Mucosa of descending colon (tissue), 3 donors: ENCODE measurements around the gene RAPGEF2. TPM values are rescaled to one million over a fixed set of nuclear protein-coding genes. Genes with fewer than 3 reads are reported as not detected.

ENCODE experiments used
- ATAC-seq: fragments of 200-7000 bp; cut with Tn5 transposase; one replicate; pipeline ENCODE4 v1.9.1; 2020; ENCODE audit warnings: mild to moderate bottlenecking, moderate library complexity
- DNase-seq, 3 donors: peaks; one replicate each; pipeline ENCODE4 v3.0.0-alpha.2; 2020
- H3K36me3 ChIP-seq: fragments of 200-600 bp; one replicate; pipeline ENCODE4 v1.8.0; 2021; ENCODE audit warnings: low read depth, mild to moderate bottlenecking
- H3K4me1 ChIP-seq: fragments of 200-600 bp; one replicate; pipeline ENCODE4 v1.8.0; 2021; ENCODE audit warnings: low read depth, mild to moderate bottlenecking
- H3K4me3 ChIP-seq: fragments of 200-600 bp; one replicate; pipeline ENCODE4 v1.8.0; 2021; ENCODE audit warnings: mild to moderate bottlenecking
- H3K9me3 ChIP-seq: fragments of 200-600 bp; one replicate; pipeline ENCODE4 v1.8.0; 2021; ENCODE audit warnings: mild to moderate bottlenecking
- intact Hi-C, 2 donors: fragments of 100-400 bp; cut with DNase I in 1 of 2; cut with micrococcal nuclease in 1 of 2; formaldehyde crosslinking; loops; one replicate each; pipeline versions ENCODE4 v1.11.0 to v1.11.1; 2022; cut with DNase I, micrococcal nuclease
- total RNA-seq, 3 donors: library from RNA; stranded (reverse); fragmentation: NEBNext Ultra II Directional in 2 of 3; extraction: Animal tissue kit (Norgen Biotek cat#: 25700) in 2 of 3; gene quantifications; one replicate each; pipeline versions ENCODE4 v1.2.1 to v1.2.4, GENCODE V29; 2021 to 2023
- TF ChIP-seq, protein P1 (sequence below): fragments of 200-600 bp; IDR thresholded peaks from one replicate; pipeline ENCODE4 v1.8.0; 2022; ENCODE audit warnings: antibody characterized with exemption, mild to moderate bottlenecking
- donor health status: DM: no; HTN: no; CAD: no; lungs with moderate emphysema.
- donor health status: DM: no; HTN: no; CAD: no.
- donor health status: DM: no; HTN: yes; CAD: no.

The RAPGEF2 gene
- total RNA-seq, 3 donors from 2014 or later = 42.8 to 68.2 (median 55.1) TPM

DNA sequence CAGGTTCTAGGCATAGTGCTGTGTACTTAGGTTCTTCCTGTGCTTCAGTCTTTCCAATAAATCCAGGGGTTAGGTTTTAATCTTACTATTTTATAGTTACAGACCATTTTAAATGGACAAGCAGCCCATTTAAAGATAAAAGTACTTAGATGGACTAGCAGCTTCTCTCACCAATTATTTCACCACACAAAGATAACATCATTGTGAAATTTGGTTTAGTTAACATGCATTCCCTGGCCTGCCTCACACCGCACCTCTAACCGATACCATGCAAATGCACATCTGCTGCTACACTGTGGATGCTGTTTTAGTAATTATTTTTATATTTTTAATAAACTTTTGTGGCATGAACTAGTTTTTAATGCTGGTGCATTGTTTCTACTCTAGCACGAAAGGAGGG is 252.6 kb downstream of the RAPGEF2 start:
- Histone ChIP-seq H3K4me1 (no peaks in the 10 kb centered on the region), H3K9me3 (no peaks in the 10 kb centered on the region), H3K36me3 (peaks cover 3% of the 10 kb centered on the region), H3K4me3 (no peak overlapping the region)
- ATAC-seq = no peak
- intact Hi-C loops = no loop called here
- no peak for DNase-seq
- TF ChIP-seq, protein P1, sequence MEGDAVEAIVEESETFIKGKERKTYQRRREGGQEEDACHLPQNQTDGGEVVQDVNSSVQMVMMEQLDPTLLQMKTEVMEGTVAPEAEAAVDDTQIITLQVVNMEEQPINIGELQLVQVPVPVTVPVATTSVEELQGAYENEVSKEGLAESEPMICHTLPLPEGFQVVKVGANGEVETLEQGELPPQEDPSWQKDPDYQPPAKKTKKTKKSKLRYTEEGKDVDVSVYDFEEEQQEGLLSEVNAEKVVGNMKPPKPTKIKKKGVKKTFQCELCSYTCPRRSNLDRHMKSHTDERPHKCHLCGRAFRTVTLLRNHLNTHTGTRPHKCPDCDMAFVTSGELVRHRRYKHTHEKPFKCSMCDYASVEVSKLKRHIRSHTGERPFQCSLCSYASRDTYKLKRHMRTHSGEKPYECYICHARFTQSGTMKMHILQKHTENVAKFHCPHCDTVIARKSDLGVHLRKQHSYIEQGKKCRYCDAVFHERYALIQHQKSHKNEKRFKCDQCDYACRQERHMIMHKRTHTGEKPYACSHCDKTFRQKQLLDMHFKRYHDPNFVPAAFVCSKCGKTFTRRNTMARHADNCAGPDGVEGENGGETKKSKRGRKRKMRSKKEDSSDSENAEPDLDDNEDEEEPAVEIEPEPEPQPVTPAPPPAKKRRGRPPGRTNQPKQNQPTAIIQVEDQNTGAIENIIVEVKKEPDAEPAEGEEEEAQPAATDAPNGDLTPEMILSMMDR = no peak

DNA sequence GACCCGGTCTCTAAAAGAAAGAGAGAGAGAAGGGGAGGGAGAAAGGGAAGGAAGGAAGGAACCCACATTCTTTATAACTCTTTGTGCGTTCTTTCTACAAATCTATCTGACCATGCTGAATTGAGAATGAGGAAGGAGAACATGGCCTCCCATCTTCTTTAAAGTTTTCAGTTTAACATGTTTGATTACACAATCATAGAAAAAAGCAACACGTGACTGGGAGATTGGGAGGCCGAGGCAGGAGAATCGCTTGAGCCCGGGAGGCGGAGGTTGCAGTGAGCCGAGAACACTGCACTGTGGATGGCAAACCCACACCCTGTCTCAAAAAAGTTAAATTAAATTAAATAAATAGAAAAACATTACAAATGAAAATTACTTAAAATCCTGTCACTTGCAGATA is 254.5 kb downstream of the RAPGEF2 start:
- DNase-seq (no peak), ATAC-seq (no peak)
- H3K4me1 ChIP-seq = no peaks in the 10 kb centered on the region
- intact Hi-C loops = no loop called here
- TF ChIP-seq, protein P1 = no peak
- no peak overlapping the region for H3K4me3 ChIP-seq
- H3K9me3 ChIP-seq = no peaks in the 10 kb centered on the region
- H3K36me3 ChIP-seq = peaks cover 3% of the 10 kb centered on the region

- H3K9me3 ChIP-seq = no peaks in the 10 kb centered on the region
- ATAC-seq (no peak), DNase-seq (no peak)
- no peak overlapping the region for H3K4me3 ChIP-seq
- TF ChIP-seq, protein P1 = no peak
- H3K36me3 ChIP-seq = peaks cover 3% of the 10 kb centered on the region
- no peaks in the 10 kb centered on the region for H3K4me1 ChIP-seq
- intact Hi-C loops = no loop called here
Observed at GRCh38 chr4:159358226-159358625, 255.3 kb downstream of the RAPGEF2 start.

- no peak for DNase-seq
- H3K36me3 ChIP-seq = peaks cover 3% of the 10 kb centered on the region
Observed at GRCh38 chr4:159360549-159360948, 257.7 kb downstream of the RAPGEF2 start.

GRCh38 chr4:159363361-159363760 is 260.5 kb downstream of the RAPGEF2 start:
- no peaks in the 10 kb centered on the region for H3K9me3 ChIP-seq
- ATAC-seq = no peak
- H3K4me1 ChIP-seq = no peaks in the 10 kb centered on the region
- no peak for DNase-seq
- H3K36me3 ChIP-seq = peaks cover under 1% of the 10 kb centered on the region
- H3K4me3 ChIP-seq = no peak overlapping the region
- TF ChIP-seq, protein P1 = no peak
- intact Hi-C loops = no loop called here

More at GRCh38 chr4:159360549-159360948, 257.7 kb downstream of the RAPGEF2 start:
- H3K9me3 ChIP-seq = no peaks in the 10 kb centered on the region
- TF ChIP-seq, protein P1 = no peak
- ATAC-seq = no peak
- no peak overlapping the region for H3K4me3 ChIP-seq
- H3K4me1 ChIP-seq = no peaks in the 10 kb centered on the region
- intact Hi-C loops = no loop called here
